ENCODE data around the gene GNB1L.

GRCh38 chr22:19809741-19810140, 44.9 kb downstream of the GNB1L start:
- no peak for TF ChIP-seq EZH2 (IDR thresholded peaks at IDR 0.05; ENCODE audit: borderline replicate concordance, low read depth, low read length, poor library complexity, severe bottlenecking)
- TF ChIP-seq CTCF (conservative IDR thresholded peaks at IDR 0.05; ENCODE audit: low read depth, low read length): no peak

Data from A673 (cell line).